ENCODE data around the gene KRT14.

The KRT14 gene

DNA sequence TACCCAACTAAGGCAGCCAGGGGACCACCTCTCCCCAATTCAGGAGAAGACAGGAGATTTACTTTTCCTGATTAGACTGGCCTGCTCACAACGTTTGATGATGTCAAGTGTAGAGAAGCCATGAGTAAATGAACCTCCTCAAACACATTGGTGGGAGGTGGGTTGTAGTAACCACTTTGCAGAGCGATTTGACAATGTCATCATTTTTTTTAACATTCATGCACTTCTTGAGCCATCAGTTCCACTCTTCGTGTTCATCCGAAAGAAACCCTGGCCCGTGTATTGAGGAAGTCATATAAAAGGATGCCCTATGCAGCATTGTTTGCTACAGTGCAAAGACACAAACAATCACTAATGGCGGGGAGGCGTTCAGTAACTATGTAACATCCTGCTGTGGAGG, 53.1 kb downstream of the KRT14 start:
- TF ChIP-seq, protein P1, sequence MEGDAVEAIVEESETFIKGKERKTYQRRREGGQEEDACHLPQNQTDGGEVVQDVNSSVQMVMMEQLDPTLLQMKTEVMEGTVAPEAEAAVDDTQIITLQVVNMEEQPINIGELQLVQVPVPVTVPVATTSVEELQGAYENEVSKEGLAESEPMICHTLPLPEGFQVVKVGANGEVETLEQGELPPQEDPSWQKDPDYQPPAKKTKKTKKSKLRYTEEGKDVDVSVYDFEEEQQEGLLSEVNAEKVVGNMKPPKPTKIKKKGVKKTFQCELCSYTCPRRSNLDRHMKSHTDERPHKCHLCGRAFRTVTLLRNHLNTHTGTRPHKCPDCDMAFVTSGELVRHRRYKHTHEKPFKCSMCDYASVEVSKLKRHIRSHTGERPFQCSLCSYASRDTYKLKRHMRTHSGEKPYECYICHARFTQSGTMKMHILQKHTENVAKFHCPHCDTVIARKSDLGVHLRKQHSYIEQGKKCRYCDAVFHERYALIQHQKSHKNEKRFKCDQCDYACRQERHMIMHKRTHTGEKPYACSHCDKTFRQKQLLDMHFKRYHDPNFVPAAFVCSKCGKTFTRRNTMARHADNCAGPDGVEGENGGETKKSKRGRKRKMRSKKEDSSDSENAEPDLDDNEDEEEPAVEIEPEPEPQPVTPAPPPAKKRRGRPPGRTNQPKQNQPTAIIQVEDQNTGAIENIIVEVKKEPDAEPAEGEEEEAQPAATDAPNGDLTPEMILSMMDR (IDR thresholded peaks at IDR 0.05; ENCODE audit: insufficient read depth, low read length, missing control alignments) = no peak
- CTCF ChIA-PET = interaction anchor here (1.6 kb wide), 1 partner anchor 15 kb away, joined by 19 read pairs; no protein-coding TSS in a partner anchor
- no peak for DNase-seq (ENCODE audit: low read depth, low spot score)
- POLR2A ChIA-PET = no interaction called here
- no peak overlapping the region for H3K4me3 ChIP-seq (ENCODE audit: low read depth, low read length)

DNA sequence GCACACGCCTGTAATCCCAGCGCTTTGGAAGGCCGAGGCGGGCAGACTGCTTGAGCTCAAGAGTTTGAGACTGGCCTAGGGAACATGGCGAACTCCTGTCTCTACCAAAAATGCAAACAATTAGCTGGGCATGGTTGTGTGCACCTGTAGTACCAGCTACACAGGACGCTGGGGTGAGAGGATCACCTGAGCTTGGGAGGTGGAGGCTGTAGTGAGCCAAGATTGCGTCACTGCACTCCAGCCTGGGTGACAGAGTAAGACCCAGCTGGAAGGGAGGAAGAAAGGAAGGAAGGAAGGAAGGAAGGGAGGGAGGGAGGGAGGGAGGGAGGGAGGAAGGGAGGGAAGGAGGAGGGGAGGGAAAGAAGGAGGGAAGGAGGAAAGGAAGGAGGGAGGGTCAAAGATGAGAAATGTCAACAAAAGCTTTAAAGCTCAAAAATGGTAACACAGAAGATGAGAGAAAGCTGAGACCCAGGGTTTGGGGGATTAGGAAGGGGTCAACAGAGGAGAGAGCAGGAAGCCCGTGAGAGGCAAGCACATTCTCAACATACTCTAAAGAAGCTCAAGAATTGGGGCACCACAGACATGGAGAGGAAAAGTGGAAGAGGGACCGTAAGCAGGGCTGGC, 53.6 kb downstream of the KRT14 start:
- CTCF ChIA-PET = interaction anchor here (1.3 to 1.6 kb wide), 3 partner anchors 12 to 116 kb away, joined by 5 to 19 read pairs (median 5); no protein-coding TSS in a partner anchor
- TF ChIP-seq, protein P1 (IDR thresholded peaks at IDR 0.05; ENCODE audit: insufficient read depth, low read length, missing control alignments) = no peak
- POLR2A ChIA-PET = no interaction called here
- H3K4me3 ChIP-seq (ENCODE audit: low read depth, low read length) = no peak overlapping the region
- no peak for DNase-seq (ENCODE audit: low read depth, low spot score)

Measured in AG04449 (cell line).